K562 (cell line): ENCODE data around the gene SGMS1. TPM values are rescaled to one million over a fixed set of nuclear protein-coding genes. Genes with fewer than 3 reads are reported as not detected.

Experiments
- BCL6 ChIP-seq: fragments of 250-450 bp; sonication (Bioruptor Pico); IDR thresholded peaks from 2 replicates; pipeline ENCODE4 v1.4.0; 2020
- CBFA2T3 ChIP-seq: fragments of 450-650 bp; IDR thresholded peaks from 2 replicates; pipeline ENCODE4 v1.6.1; 2017
- CHCHD3 ChIP-seq: fragments of 250-450 bp; sonication (Bioruptor Pico); IDR thresholded peaks from 2 replicates; pipeline ENCODE4 v2.1.2; 2022; ENCODE audit warnings: mild to moderate bottlenecking
- CHD1 ChIP-seq: fragments of 200-600 bp; sonication (generic); IDR thresholded peaks from one replicate; pipeline ENCODE4 v1.6.1; 2012; ENCODE audit warnings: mild to moderate bottlenecking, moderate library complexity, low read length, inconsistent platforms
- ESRRA ChIP-seq: fragments of 450-650 bp; IDR thresholded peaks from 2 replicates; pipeline ENCODE4 v1.6.1; 2014; ENCODE audit warnings: low read depth, mild to moderate bottlenecking, moderate library complexity, borderline replicate concordance
- HINFP ChIP-seq: fragments of 450-650 bp; conservative IDR thresholded peaks from 2 replicates; pipeline ENCODE4 v1.6.1; 2016; ENCODE audit warnings: missing genetic modification characterization, low read depth, mild to moderate bottlenecking, control low read depth, missing compliant biosample characterization
- HLTF ChIP-seq: fragments of 450-650 bp; IDR thresholded peaks from 2 replicates; pipeline ENCODE4 v1.6.1; 2016
- IRF9 ChIP-seq: fragments of 450-650 bp; IDR thresholded peaks from 2 replicates; pipeline ENCODE4 v1.6.1; 2016; ENCODE audit warnings: missing biosample characterization, missing genetic modification characterization
- NFIX ChIP-seq: fragments of 250-450 bp; sonication (Bioruptor Pico); IDR thresholded peaks from 2 replicates; pipeline ENCODE4 v1.4.0; 2020; ENCODE audit warnings: low read depth, mild to moderate bottlenecking, moderate library complexity
- NKRF ChIP-seq: fragments of 450-650 bp; IDR thresholded peaks from 2 replicates; pipeline ENCODE4 v1.6.1; 2016; ENCODE audit warnings: borderline replicate concordance
- SNIP1 ChIP-seq: fragments of 450-650 bp; IDR thresholded peaks from 2 replicates; pipeline ENCODE4 v1.7.1; 2017; ENCODE audit warnings: low read depth, mild to moderate bottlenecking
- TCF7L2 ChIP-seq: fragments of 150-350 bp; IDR thresholded peaks from 2 replicates; pipeline ENCODE4 v1.6.1; 2016; ENCODE audit warnings: low read depth, mild to moderate bottlenecking, low read length, moderate library complexity
- TEAD2 ChIP-seq: fragments of 450-650 bp; IDR thresholded peaks from 2 replicates; pipeline ENCODE4 v1.6.1; 2016; ENCODE audit warnings: missing genetic modification characterization, control low read depth, missing compliant biosample characterization
- TRIM24 ChIP-seq, 2 experiments: fragments of 450-650 bp; IDR thresholded peaks; 2 replicates each; pipeline ENCODE4 v1.6.1; 2016
- U2AF2 ChIP-seq: fragments of 200-400 bp; formaldehyde crosslinking; optimal IDR thresholded peaks from 2 replicates; pipeline ENCODE3; 2017; ENCODE audit warnings: low read depth, mild to moderate bottlenecking, low read length
- ZFP91 ChIP-seq: sonication (generic); formaldehyde crosslinking; IDR thresholded peaks from 2 replicates; pipeline ENCODE4 v1.8.0; 2022; ENCODE audit warnings: mild to moderate bottlenecking, missing genetic modification reagents
- ZMIZ1 ChIP-seq, 2 experiments: fragments of 150-350 bp in 1 of 2; IDR thresholded peaks; 2 replicates each; pipeline ENCODE4 v1.6.1; 2012 to 2016; ENCODE audit warnings: low read depth in 2 of 2, low read length in 2 of 2, mild to moderate bottlenecking in 1 of 2, moderate library complexity in 1 of 2
- ZNF239 ChIP-seq: fragments of 250-450 bp; sonication (Bioruptor Pico); IDR thresholded peaks from 2 replicates; pipeline ENCODE4 v1.4.0; 2020; ENCODE audit warnings: mild to moderate bottlenecking
- ZNF699 ChIP-seq: fragments of 250-450 bp; sonication (Bioruptor Pico); IDR thresholded peaks from 2 replicates; pipeline ENCODE4 v1.8.0; 2021; ENCODE audit warnings: mild to moderate bottlenecking, moderate library complexity; ENCODE audit not compliant: insufficient replicate concordance
- ZZZ3 ChIP-seq: fragments of 450-650 bp; IDR thresholded peaks from 2 replicates; pipeline ENCODE4 v1.6.1; 2016; ENCODE audit warnings: antibody characterized with exemption, mild to moderate bottlenecking, moderate library complexity
- polyA plus RNA-seq, 8 experiments: library from polyadenylated mRNA; depleted of rRNA in 4 of 8; stranded (reverse) in 5 of 8; unstranded in 3 of 8; fragments of >200 nt; fragmentation: Nextera tagmentation in 2 of 8; fragmentation: Illumina TruSeq in 1 of 8; extraction: Ambion mirVana in 2 of 8; extraction: Trizol in 1 of 8; gene quantifications; 2 replicates each; pipeline versions ENCODE4 v1.2.1 to v1.2.3, GENCODE V29; 2011 to 2014; ENCODE audit warnings: inconsistent platforms in 1 of 8, missing spikeins in 1 of 8
- total RNA-seq, 7 experiments: library from RNA; depleted of rRNA in 6 of 7; stranded (reverse); fragments of >200 nt in 6 of 7; fragmentation: Illumina TruSeq in 2 of 7; extraction: Trizol in 2 of 7; gene quantifications; 2 replicates each; pipeline versions ENCODE4 v1.2.1 to v1.2.3, GENCODE V29; 2011 to 2021; ENCODE audit warnings: low replicate concordance in 1 of 7

The SGMS1 gene
- total and polyA plus RNA-seq, 9 of the 15 experiments (the other 6 are each of a cell fraction or from before 2014, with no cell fraction given): 22.6 to 232 (median 82.2) TPM

- TF ChIP-seq ZNF699 (CRISPR knock-in tag): no peak
- TF ChIP-seq SNIP1: no peak
- no peak for TF ChIP-seq TCF7L2
- TF ChIP-seq HINFP (tag): no peak
- TF ChIP-seq CHCHD3 (CRISPR knock-in tag): no peak
- peak; percentile 14; the same call in 1 of the 2 replicates for TF ChIP-seq CBFA2T3
- no peak for TF ChIP-seq ZFP91 (CRISPR knock-in tag)
- TF ChIP-seq ESRRA: peak; percentile 60; the same call in 1 of the 2 replicates
- no peak for TF ChIP-seq TRIM24 (IDR thresholded peaks at IDR 0.05)
- no peak for TF ChIP-seq HLTF
- TF ChIP-seq IRF9: 0 out of 2 replicates have a peak, but pooled peaks have one; percentile 23
- TF ChIP-seq NFIX (CRISPR knock-in tag): no peak
- no peak for TF ChIP-seq TEAD2
- peak; percentile 70; the same call in 1 of the 2 replicates for TF ChIP-seq ZNF239 (CRISPR knock-in tag)
- TF ChIP-seq ZZZ3: no peak
- TF ChIP-seq U2AF2: no peak
- no peak for TF ChIP-seq ZMIZ1 (IDR thresholded peaks at IDR 0.05; ENCODE audit: low read depth in 2 of 2, low read length in 2 of 2)
- TF ChIP-seq CHD1: no peak
- TF ChIP-seq BCL6 (CRISPR knock-in tag): no peak
- TF ChIP-seq NKRF: no peak
Observed at GRCh38 chr10:50605269-50605950, 18.3 kb downstream of the SGMS1 start (continued).
